CD4-positive, alpha-beta T cell treated with Interleukin-17A for 4 hours (primary cell): ENCODE data around the gene SLC30A4.

ENCODE experiments used
- DNase-seq: peaks from one replicate; pipeline ENCODE4 v3.0.0-alpha.2; 2020; ENCODE audit warnings: mixed read lengths

SLC30A4 gene

DNA sequence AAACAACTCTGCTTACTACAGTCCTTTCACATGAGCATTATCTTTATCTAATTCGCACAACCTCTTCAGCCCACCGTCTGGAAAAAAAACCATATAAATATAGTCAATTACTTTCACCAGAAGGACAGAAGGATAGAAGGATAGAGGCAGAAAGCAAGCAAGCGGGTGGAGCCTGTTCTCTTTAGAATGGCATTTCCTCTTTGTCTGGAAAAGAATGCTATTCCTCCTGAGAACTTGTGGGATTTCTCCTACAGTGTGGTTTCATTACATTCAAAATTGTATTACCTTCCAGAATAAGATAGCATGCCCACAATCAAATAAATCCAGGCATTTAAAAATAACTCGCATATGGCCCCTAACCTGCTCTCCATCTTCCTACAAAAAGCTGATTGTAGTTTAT lies 23.1 kb downstream of the SLC30A4 start:
- DNase-seq = no peak

DNA sequence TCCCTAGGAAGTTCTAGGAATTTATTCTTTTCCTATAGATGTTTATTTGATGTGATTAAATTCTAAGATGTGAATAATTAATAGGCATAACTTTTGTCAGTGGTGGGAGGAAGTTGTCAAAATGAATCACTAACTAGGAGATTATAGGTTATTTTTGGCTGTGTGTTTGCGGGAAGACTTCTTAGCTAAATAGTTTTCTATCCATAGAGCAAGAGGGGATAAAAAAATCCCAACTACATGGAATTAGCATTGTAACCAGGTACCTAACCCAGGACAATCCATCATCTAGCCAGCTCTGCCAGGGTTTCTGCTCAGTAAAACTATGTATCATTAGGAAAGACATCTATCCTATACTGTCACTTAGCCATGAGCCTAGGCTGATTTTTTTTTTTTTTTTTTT lies 23.9 kb downstream of the SLC30A4 start:
- no peak for DNase-seq

DNA sequence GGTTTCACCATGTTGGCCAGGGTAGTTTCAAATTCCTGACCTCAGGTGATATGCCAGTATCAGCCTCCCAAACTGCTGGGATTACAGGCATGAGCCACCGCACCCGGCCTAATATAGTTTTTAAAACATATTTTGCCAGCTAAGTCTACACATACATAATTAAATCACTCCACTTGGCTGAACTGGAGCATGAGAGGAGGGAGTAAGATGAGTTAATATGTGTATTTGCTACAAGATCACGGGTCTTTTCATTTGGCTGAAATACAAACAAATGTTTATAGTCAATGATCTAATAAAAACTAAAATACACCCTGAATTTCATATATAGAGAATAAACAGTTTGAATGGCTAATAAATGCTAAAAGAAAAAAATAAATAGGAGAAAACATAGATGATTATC lies 25.3 kb downstream of the SLC30A4 start:
- DNase-seq = no peak

DNA sequence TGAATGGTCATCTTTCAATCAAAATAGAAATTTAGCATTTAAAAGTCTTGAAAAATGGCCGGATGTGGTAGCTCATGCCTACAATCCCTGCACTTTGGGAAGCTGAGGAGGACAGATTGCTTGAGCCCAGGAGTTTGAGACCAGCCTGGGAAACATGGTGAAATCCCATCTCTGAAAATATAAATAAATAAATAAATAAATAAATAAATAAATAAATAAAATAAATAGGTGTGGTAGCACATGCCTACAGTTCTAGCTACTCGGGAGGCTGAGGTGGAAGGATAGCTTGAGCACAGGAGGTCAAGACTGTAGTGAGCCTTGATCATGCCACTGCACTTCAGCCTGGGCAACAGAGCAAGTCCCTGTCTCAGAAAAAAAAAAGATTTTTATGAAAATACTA lies 25.9 kb downstream of the SLC30A4 start:
- DNase-seq = no peak

DNA sequence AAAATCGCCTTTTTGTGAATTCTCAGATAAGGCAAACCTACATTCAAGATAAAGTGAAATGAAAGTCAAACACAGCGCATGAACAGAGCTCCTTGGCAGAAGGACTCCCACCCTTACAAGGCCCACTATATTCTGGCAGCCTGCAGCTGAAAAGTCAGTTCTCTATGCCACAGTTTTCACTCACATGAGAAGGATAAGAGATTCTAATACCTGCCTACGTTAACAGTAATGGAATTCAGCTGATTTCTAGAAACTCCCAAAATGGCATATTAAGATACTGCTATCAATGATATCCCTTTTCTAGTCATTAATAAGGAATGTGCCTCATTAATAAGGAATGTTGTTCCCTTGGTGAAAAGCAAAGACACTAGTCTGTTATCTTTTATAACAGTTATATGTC lies 27.0 kb downstream of the SLC30A4 start:
- DNase-seq = no peak

DNA sequence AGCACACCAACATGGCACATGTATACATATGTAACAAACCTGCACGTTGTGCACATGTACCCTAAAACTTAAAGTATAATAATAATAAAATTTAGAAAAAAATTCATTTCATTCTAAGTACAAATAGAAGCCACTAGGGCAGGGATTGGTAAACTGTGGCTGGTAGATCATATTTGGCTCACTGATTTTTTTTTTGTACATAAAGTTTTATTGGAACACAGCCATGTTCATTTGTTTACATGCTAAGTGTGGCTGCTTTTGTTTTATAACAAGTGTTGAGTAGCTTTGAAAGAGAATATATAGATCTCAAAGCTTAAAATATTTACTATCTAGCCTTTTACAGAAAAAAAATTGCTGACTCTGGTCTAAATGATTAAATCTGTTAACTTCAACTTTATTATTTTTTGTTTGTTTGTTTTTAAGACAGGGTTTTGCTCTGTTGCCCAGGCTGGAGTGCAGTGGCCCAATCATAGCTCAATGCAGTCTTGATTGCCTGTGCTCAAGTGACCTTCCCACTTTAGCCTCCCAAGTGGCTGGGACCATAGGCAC lies 32.8 kb downstream of the SLC30A4 start:
- no peak for DNase-seq

DNA sequence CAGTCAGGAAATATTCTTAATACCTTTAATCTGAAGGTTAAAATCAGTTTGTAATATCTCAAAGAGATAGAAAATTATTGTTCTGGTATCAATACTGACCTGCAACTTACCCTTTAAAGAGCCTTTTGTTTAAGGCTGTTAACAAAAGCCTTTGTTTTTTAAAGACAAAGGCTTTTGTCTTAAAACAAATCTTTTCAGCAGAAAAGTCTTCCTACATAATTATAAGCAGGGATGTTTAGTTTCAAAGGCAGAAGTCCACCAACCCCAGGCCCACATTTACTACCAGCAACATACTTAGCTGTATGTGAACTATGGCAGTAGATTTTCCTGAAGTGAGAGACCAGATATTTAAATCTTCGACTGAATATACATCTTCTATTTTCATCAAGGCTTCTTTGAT lies 36.2 kb downstream of the SLC30A4 start:
- DNase-seq = no peak

DNA sequence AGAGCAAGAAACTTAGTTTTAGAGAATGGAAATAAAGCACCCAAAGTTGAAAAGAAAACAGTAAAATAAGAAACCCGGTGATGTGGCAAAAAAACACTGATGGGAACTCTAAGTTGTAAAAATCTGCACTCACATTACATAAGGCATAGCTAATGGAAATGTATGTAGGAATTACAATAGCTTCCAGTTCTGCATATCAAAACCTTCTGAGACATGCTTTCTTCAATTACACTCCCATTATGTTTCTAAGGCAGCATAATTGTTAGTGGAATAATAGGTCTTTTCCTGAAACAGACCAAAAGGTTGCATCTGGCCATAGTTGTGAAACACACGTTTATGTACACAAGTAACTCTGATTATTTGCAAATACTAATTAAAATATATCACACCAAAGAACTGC lies 41.4 kb downstream of the SLC30A4 start:
- DNase-seq = no peak

DNA sequence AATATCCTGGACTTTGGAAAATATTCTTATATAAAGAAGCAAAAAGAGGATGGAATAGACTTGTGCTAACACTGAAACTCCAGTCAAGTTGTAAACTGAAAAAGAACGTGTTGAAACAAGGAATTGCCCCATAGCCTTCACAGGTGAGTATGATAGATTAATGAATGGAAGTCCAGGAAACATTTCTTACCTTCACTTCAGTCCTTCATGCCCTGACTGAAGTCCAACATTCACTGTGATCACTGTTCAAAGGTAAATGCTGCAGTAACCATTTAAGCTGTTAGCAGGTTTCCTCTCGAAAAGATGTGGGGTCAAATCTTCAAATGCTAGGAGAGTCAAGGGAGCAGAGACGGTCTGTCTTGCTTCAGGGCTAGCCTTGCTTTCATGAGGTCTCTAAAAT lies 46.1 kb downstream of the SLC30A4 start:
- no peak for DNase-seq

DNA sequence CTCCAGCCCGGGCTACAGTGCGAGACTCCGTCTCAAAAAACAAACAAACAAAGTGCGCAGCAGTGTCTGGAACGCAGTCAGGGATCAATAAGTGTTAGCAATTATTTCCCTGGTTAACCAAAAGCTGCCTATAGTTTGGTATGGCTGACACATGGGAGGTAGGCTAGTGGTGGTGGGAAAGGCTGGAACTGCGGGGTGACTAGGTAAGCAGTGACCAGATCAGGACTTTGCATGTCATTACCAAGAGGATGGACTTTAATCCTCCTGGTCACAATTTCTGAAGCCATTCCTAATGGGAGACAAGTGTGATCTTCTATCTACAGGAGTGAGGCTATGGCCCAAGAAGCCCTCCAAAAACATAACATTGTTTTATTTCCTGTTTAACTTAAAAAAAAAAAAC lies 47.8 kb downstream of the SLC30A4 start:
- no peak for DNase-seq

DNA sequence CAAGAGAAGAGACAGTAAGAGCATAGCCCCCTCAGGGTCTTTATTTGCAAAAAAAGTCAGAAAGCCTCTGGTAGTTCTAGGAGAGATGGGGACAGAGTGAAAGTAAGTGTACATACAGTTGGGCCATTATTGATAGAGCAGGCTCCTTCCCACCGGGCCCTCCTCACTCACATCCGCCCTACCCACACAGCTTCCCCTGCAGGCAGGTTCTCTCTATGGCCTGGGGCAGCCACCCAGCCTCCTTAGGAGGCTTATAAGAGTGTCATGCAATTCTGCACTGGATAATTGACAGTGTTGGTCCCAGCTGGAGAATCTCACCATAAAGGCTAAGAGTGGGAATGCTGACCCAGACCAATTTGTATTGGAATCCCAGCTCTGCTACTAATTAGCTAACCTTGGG lies 49.5 kb downstream of the SLC30A4 start:
- DNase-seq = no peak

DNA sequence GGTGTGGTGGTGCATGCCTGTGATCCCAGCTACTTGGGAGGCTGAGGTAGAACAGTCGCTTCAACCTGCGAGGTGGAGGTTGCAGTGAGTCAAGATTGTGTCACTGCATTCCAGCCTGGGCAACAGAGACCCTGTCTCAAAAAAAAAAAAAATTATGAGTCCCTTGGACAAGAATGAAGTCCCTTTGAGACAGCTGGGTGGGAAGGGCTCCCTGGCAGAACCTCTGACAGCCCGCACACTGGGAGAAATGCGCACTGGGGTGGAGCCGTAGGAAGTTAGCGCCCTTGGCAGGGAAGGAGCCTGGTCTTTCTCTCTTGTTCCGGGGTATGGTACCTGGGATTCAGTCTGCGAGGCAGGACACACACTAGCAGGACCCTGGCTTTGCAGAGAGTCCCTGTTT lies 51.4 kb downstream of the SLC30A4 start:
- DNase-seq = no peak

DNA sequence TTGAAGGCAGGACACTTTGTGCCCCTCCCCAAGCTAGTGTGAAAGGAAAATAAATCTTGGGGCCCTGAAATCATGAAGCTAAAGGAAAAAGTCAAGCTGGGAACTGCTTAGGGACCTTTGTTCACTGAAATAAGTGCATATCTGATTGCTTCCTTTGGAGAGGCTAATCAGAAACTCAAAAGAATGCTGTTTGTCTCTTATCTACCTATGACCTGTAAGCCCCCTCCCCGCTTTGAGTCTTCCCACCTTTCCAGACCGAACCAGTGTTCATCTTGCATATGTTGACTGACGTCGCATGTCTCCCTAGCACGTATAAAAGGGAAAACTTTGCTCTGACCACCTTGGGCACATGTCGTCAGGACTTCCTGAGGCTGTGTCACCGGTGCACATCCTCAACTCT lies 53.1 kb downstream of the SLC30A4 start:
- DNase-seq = no peak

DNA sequence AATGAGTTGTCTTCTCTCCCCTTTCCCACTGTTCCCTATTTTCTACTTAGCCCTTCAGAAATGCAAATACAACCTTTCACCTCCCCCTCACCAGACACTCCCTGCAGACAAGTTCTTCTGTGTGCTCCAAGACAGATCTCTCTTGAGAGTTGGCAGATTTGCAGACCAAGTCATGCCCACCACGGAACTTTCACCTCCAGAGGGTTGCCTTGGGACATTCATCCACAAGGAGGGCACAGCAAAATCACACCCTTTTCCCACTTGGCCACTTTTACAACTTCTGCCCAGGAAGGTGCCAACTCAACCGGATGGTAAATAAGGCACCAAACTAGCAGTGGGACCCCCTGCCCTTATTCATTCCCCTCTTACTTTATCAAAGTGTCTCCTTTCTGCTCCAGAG lies 53.5 kb downstream of the SLC30A4 start:
- no peak for DNase-seq

DNA sequence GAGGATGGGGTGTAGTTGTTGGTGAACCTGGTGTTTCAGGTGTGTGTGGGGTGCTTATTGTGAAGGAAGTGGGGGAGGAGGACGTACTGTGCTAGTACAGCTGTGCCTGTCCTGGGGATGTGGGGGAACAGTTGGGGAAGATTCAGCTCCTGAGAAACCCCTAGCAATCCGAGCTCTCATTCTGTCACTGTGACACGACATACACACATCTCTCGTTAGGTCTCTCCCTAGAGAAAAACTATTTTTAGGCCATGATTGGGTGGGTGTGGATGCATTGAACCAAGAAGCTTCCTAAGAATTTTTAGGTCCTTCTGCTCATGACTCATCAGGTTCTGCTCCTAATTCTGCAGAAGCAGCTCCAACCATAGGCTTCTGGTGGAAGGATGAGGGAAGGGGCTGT lies 54.3 kb downstream of the SLC30A4 start:
- no peak for DNase-seq

DNA sequence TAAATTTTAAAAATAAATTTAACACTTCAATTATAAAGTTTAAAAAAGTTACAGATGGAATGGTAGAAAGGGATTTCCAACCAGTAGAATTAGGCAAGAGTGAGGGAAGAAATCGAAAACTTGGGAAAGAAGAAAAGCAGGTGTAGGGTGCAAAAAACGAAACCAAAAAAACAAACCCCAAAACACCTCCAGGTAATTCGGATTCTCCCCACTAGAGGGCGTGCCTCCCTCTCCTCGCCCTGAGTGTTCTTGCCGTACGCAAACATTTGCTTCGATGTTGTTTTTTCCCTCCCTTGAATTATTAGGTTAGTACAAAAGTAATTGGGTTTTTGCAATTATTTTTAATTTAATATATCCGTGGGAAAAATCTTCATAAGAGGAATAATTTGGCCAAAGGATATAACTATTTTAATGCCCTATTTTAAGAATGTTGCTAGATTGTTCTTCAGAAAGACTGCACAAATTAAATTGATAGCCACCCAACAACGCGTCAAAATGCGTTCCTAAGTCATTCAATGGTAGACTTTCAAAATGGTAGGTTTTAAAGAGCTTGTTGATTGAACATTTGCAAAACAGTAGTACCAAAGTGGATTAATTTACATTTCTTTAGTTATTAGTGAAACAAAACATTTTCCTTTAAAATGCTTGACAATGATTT lies 63.7 kb downstream of the SLC30A4 start:
- DNase-seq = peak; percentile 89

DNA sequence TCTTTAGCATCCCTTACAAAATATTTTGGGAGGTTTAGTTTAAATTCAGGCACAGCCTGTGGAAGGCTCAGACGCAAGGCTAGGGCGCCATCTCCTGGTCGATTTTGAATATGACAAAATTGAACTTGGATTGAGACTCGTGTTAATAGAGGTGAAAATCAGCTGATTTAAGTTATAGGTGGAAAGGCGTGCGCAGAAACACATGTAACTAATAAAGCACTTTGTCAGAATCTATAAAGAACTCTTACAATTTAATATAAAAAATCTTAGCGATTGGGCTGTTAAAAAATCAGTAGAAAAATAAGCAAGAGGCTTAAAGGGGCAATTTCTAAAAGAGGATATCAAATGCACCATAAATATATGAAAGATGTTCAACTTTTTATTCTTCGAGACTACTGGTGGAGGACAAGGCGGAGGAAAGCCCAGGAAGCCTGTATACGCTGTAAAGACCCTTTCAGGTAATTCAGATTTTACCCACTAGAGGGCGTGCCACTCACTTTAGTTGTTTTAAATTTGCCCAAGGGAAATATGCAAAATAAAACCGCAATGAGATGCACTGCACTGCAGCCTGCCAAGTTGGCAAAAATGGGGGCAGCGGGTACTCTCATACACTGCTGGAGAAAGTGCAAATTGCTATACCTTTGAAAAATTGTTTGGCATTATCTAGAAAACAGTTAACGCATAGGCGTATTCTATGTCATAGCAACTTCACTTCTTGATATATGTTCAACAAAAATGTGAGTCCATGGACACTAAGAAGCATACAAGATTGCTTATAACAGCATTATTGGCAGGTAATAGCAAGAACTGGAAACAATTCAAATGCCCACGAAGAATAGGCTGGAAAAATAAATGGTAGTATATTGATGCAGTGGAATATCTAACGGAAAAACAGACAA lies 64.7 kb downstream of the SLC30A4 start:
- DNase-seq = peak; percentile 87

DNA sequence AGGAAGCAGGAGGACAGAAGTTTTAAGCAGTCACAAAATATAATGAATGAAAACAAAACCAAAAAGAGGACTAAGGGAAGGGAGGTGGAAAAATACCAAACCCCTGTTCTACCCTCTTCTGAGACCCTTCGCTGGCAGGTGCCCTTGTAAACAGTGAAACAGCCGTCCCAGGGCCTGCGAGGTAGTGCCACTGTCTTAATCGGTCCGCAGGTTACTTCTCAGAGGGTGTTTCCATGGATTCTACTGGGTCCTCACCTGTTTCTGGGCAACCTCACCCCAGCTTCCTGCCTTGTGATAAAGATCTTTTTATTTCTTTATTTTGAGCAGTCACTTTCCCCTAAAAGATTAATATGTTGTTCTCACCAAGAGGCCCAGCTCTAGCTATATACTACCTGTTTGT lies 65.3 kb downstream of the SLC30A4 start:
- DNase-seq = peak; percentile 5

DNA sequence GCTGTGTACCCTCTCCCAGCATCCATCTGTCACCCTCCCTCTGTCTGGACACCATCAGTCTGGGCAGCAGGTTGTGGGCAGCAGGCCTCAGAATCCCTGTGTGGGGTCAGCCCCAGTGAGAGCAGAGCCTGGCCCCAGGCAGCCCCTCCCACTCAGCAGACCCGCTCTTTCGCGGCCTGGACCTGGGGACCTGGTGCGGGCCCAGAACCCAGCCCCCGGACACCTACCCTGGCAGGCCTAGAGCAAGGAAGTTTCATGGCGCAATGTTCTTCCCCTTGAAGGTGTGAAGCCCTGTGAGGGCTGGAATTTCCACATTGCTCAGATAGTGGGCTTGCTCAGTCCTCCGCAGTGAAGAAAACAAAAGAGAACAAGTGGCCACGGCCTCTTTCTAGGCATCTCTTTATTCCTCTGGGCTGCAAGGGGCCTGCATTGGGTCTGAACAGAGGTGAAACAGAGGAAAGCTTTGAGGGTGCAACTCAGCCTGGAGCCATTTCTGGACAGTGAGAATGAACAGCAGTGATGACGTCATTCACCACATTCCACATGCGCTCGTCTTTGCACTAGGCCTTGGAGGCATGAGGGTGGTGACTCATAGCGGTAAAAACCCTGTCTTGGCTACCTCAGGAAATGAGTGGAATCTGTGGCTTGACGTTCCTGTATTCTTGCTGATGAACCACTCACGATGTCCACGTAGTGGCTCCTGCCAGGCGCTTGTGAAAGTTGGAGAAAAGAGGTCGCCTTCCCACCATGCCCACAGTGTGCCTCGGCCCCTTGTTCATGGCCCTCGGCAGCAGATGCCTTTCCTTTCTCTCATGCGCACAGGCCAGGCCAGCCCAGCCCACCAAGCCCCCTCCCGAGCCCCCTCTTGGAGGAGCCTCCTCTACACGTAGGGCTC lies 66.1 kb downstream of the SLC30A4 start:
- DNase-seq = peak; percentile 67

DNA sequence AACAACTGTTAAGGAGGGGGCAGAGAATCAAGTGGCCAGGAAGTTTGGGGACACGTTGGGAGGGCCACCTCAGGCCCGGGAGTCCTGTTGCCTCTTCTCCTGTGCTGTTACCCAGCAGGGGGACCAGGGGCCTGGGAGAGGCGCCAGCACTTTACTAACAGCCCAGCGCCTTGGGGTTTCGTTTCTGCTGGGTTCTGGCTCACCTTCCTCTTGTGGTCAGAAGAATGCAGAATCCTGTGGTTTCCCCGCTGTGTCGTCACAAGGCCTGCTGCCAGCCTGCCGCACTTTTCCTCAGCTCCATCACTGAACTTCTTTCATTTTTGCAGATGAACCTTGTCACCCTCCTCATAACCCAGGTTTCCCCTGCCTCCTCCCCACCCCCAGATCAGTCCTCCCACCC lies 67.7 kb downstream of the SLC30A4 start:
- peak; percentile 80 for DNase-seq

DNA sequence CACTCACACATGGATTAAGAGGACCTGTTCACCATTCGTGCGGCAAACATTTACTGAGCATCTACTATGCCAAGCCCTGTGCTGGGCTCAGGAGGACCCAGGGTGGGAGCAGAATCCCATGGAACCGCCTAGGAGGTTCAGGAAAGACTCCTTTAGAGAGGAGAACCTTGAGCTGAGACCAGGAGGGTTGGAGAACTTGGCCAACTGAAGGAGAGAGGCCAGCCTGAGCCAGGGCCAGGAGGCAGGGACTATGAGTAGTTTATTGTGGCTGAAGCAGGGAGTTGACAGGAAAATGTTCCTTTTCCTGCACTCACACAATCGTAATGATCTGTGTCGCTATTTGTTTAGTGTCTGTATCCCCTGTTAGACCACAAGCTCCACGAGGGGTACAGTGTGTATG lies 71.3 kb downstream of the SLC30A4 start:
- DNase-seq = no peak

DNA sequence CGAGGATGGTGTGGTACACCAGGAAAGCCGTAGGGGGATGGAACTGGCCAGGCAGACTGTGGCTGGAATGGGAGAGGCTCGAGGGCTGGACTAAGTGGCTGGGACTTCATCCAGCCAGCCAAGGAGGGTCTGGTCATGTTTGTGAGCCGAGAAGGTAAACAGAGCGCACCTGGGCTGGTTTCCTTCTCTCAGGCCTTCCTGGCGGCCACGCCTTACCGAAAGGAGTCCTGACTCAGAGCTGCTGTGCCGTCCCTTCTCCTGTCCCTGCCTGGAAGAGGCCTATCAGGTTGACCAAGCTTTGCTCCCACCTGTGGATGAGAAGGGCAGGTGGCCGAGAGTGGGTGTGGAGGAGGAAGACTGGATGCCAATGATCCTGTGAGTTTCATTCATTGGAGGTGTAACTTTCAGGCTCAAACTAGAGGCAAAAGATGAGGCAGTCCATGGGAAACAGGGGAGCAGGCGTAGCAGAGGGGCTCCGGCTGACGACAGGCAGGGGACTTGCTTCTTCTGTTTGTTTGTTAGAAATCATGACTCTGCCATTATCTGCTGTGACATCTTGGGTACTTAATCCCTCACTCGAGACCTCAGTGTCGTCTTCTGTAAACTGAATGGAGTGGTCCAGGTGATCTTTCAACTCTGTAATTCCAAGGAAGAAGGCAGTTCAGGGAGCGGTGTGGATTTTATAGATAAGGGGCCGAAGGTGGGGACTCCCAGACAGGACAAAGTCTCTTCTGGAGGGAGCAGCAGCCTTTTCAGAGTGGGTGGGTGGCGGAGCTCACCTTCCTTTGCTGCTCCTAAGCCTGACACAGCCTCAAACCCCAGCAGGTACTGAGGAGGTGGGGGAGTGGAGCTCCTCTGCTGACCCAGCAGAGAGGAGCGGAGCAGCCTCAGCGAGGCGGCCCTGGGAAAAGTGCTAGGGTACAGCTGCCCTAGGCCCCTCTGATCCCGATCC lies 72.4 kb downstream of the SLC30A4 start:
- no peak for DNase-seq
